ENCODE results near the gene ZNF431.
"Not testable (repeated sequence)": the region's sequence is repeated elsewhere in the genome, so short reads cannot be mapped to it uniquely, and the experiment has no call there.

The ZNF431 gene

GRCh38 chr19:21147540-21147939, 5.7 kb downstream of the ZNF431 start:
- DNase-seq (ENCODE audit: low read depth): no peak

- no peak for DNase-seq (ENCODE audit: low read depth)
Observed at GRCh38 chr19:21148681-21149080, 6.8 kb downstream of the ZNF431 start.

GRCh38 chr19:21149877-21150276, 8.0 kb downstream of the ZNF431 start:
- DNase-seq (ENCODE audit: low read depth): no peak

GRCh38 chr19:21151460-21151859, 9.6 kb downstream of the ZNF431 start:
- DNase-seq (ENCODE audit: low read depth): no peak

GRCh38 chr19:21158523-21159135, 16.8 kb downstream of the ZNF431 start:
- DNase-seq (ENCODE audit: low read depth): peak; percentile 2

DNA sequence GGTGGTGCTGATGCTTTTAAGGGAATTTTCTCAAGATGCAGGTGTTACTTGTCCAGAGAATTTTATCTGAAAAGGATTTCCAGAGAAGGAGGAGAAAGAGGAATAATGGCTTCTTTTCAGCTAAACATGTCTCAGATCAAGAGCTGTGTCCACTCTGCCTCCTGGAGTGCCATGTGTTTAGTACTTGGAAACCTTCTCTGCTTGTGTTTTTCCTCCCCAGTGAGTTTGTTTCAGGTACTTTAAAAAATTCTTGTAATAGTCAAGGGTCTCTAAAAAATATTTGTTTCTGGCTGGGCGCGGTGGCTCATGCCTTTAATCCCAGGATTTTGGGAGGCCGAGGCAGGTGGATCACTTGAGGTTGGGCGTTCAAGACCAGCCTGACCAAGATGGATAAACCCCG, 22.7 kb downstream of the ZNF431 start:
- DNase-seq (ENCODE audit: low read depth): no peak

- no peak for DNase-seq (ENCODE audit: low read depth)
Observed at GRCh38 chr19:21166436-21166835, 24.6 kb downstream of the ZNF431 start.

DNA sequence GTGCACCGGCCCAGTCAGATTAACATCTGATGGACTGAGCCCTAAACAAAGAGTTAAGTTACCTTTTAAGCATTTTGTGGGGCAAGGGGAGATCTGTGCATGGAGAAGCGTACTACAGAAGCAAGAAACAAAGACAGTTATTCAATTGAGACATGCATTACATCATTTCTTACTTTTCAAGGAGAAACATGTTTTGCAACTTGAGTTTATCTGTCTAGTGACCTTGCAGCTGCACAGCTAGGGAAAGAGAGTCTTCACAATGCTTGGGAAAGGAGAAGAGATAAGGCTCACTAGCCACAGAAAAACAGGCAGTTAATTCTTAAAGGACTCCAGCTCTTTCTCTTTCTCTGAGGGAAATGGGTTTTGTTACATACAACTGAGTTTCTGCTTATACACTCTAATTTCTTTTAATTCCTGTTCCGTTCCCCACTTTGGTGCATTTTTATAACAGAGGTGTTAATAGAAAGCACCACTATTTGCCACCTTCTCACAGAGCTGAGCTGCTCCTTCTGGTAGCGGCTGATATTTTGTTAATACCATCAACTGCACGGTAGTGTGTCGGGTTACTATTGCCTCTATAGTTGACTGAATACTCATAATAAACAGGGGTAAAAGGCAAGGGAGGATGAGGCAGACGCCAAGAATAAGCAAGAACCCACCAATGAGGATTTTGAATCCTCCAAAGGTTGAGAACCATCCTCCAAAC, 55.9 kb downstream of the ZNF431 start:
- DNase-seq (ENCODE audit: low read depth): no peak

GRCh38 chr19:21202865-21203494, 61.1 kb downstream of the ZNF431 start:
- DNase-seq (ENCODE audit: low read depth): no peak

- DNase-seq (ENCODE audit: low read depth): no peak
Observed at GRCh38 chr19:21210037-21210621, 68.3 kb downstream of the ZNF431 start.

DNA sequence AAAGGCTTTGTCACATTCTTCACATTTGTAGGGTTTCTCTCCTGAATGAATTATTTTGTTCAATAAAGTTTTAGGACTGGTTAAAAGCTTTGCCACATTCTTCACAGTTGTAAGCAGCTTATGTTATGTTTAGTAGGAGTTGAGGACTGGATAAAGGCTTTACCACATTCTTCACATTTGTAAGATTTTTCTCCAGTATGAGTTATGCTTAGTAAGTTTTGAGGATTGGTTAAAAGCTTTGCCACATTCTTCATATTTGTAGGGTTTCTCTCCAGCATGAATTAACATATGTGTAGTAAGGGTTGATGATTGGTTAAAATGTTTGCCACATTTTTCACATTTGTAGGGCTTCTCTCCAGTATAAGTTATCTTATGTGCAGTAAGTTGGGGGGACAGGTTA, 79.9 kb downstream of the ZNF431 start:
- no peak for DNase-seq (ENCODE audit: low read depth)

DNA sequence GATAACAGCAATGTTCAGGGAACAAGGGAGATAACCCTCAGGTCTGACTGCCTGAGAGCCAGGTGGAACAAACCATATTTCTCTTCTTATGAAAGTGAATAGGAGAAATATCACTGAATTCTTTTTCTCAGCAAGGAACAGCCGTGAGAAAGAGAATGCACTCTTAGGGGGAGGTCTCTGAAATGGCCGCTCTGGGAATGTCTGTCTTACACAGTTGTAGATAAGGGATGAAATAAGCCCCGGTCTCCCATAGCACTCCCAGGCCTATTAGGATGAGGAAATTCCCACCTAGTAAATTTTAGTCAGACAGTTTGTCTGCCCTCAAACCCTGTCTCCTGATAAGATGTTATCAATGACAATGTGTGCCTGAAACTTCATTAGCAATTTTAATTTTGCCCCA, 88.1 kb downstream of the ZNF431 start:
- DNase-seq (ENCODE audit: low read depth): not testable (repeated sequence)

DNA sequence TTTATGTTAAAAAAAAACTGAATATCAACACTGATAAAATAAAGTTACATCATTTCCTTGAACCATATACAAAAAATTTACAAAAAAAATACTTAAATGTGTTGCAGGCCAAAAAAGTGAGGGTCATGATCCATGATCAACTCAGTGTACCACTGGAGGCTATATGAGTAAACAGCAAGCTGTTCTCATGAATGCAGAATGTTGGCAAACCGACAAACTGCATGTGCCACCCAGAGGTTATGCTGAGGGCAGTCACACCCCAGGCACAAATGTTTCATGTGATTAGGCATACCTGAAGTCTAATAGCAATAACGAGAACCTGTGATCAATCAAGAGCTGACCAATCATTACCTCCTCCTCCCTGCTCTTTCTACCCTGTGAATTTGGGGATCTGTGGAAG, 91.9 kb downstream of the ZNF431 start:
- no peak for DNase-seq (ENCODE audit: low read depth)

- DNase-seq (ENCODE audit: low read depth): not testable (repeated sequence)
Observed at GRCh38 chr19:21236751-21237150, 94.9 kb downstream of the ZNF431 start.

GRCh38 chr19:21238670-21239069, 96.8 kb downstream of the ZNF431 start:
- DNase-seq (ENCODE audit: low read depth): no peak
